ENCODE measurements around the gene MAP3K6.
A peak's percentile ranks its signal among the peaks of the same experiment; 100 is the strongest.
"Not testable (repeated sequence)": the region's sequence is repeated elsewhere in the genome, so short reads cannot be mapped to it uniquely, and the experiment has no call there.

MAP3K6 gene, protein sequence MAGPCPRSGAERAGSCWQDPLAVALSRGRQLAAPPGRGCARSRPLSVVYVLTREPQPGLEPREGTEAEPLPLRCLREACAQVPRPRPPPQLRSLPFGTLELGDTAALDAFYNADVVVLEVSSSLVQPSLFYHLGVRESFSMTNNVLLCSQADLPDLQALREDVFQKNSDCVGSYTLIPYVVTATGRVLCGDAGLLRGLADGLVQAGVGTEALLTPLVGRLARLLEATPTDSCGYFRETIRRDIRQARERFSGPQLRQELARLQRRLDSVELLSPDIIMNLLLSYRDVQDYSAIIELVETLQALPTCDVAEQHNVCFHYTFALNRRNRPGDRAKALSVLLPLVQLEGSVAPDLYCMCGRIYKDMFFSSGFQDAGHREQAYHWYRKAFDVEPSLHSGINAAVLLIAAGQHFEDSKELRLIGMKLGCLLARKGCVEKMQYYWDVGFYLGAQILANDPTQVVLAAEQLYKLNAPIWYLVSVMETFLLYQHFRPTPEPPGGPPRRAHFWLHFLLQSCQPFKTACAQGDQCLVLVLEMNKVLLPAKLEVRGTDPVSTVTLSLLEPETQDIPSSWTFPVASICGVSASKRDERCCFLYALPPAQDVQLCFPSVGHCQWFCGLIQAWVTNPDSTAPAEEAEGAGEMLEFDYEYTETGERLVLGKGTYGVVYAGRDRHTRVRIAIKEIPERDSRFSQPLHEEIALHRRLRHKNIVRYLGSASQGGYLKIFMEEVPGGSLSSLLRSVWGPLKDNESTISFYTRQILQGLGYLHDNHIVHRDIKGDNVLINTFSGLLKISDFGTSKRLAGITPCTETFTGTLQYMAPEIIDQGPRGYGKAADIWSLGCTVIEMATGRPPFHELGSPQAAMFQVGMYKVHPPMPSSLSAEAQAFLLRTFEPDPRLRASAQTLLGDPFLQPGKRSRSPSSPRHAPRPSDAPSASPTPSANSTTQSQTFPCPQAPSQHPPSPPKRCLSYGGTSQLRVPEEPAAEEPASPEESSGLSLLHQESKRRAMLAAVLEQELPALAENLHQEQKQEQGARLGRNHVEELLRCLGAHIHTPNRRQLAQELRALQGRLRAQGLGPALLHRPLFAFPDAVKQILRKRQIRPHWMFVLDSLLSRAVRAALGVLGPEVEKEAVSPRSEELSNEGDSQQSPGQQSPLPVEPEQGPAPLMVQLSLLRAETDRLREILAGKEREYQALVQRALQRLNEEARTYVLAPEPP (N-terminal part only)

DNA sequence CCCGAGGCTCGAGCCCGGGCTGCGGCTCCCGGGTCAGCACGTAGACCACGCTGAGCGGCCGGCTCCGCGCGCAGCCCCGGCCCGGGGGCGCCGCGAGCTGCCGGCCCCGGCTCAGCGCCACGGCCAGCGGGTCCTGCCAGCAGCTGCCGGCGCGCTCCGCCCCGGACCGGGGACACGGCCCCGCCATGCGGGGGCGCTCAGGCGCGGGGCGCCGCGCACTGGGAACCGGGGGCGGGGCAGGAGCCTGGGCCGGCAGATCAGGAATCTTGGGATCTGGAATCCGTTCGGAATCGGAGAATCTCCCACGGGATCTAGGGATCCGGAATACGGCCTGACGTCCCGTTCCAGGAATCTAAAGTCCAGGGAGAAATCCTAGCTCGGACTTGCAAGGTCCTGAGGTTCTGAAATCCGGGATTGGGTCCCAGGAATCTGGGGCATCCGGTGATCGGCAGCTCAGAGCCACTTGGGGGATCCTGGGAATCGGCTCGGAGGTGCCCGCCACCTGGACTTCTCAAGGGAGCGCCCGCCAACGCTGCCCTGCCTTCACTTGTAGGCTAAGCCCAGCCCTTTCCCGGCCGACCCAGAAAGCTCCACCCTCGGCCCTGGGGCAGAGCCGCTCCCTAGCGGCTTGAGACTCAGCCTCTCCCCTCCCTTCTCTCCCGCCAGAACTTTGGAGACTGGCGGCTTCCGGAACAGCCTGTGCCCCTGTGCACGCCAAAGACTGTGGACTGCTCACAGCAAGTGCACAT is at the start of gene MAP3K6:
Gene MAP3K6, minus strand, starts transcription at position 551 of the 749 bp plus-strand sequence. Its CDS starts 364 bp downstream, at position 187.
- DNase-seq (ENCODE audit: low read depth in 2 of 2), result peak; percentile 31 to 33

DNA sequence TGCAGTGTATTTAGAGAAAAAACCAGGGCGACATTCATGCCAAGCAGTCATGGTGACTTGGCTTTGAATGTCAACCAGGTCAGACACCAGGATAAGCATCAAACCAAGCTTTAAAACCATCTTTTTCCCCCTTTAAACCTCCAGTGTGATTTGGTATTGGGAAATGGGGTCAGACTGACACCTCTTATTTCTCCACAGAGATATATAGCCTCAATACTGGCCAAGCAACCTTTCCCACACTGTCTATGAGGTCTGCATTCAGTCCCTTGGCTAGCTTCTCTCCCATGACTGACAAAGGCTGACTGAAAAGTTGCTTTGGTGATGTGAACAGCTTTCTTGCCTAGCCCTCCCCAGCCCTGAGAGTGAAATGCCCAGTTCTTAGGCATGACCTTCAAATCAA is 47.3 kb upstream of the MAP3K6 start:
- no peak for DNase-seq (ENCODE audit: low read depth in 2 of 2)

DNA sequence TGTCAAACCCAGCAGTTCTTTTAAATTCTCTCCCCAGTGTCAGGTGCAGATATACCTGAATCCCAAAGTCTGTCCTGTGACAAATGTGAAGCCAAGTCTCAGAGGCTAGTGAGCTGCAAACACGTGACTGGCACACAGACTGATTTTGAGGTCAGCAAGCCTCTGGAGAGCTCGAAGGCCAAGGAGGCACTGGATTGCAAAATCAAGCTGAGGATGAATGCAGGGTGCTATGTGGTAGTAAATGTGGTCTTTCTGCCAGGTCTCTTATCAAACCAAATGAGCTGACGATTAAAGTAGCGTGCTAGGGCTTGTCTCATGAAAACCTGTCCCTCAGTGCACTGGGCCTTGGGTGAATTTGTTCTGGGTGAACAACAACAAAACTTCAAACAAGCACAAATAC is 46.2 kb upstream of the MAP3K6 start:
- DNase-seq (ENCODE audit: low read depth in 2 of 2), result no peak

DNA sequence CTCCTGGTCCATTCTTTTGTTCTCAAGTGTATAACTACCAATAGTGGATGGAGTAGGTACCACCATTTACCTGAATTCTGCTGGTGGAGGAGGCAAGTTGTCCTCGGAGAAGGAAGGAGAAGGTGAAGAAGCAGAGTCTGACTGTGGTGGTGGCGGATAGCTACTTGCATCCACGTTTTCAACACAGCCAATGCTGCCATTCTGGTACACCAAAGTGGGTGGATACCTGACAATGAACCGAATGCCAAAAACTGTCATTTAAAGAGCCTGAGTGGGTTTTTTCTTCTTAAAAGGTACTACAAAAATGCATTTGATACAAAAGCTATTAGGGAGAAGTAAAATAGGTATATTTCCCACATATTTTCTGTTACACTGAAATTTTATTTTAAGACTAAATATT is 45.7 kb upstream of the MAP3K6 start:
- DNase-seq (ENCODE audit: low read depth in 2 of 2), result no peak

DNA sequence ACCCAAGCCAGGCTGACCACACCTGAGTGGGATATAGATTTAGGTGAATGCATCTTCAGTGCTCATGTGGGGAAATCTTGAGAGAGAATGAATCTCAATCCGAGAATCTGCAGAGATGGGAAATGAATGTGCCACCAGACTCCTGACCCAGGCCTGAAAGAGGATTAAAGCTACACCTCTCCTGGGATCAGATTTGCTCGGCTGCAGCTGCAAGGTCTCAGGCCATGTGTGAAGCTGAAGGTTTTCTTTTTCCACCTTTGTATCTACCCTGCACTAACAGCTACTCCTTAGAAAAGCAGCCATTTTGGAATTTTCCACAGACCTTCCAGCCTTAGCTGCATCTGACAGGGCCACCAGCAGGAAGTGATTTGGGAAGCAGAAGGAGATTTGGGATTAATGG is 43.9 kb upstream of the MAP3K6 start:
- DNase-seq (ENCODE audit: low read depth in 2 of 2), result no peak

DNA sequence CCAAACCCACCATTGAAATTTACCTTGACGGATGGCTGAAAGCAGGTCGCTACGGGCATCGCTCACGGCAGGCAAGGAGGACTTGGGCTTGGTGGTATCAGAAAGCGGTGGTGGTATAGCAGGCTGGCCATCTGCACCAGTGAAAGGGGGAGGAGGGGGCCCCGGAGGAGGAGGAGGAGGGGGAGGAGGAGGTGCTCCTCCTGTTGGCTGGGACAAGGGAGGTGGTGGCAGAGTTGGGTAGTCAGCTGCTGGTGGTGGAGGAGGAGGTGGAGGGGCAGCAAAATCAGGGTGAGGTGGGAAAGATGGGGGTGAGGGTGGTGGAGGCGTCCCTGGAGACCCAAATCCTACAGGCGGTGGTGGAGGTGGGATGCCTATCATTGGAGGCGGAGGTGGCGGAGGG is 42.9 kb upstream of the MAP3K6 start:
- DNase-seq (ENCODE audit: low read depth in 2 of 2), result no peak

DNA sequence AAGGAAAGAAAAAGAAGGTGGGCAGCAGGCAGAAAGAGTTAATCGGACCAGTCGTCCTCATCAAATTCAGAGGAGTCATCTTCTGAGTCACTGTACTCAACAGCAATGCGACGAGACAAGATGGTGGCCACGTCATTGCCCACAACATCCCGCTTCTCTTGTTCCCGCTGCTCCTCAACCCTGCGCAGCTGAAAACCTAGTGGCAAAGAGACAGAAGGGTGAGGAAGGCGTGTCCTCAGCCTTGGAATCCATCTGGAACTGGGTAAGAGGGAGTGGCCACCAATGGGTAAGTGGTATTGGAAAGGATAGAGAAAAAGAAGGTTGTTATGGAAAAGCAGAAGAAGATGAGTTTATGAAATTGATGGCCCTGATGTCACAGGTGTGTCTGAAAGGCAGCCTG is 41.4 kb upstream of the MAP3K6 start:
- no peak for DNase-seq (ENCODE audit: low read depth in 2 of 2)

DNA sequence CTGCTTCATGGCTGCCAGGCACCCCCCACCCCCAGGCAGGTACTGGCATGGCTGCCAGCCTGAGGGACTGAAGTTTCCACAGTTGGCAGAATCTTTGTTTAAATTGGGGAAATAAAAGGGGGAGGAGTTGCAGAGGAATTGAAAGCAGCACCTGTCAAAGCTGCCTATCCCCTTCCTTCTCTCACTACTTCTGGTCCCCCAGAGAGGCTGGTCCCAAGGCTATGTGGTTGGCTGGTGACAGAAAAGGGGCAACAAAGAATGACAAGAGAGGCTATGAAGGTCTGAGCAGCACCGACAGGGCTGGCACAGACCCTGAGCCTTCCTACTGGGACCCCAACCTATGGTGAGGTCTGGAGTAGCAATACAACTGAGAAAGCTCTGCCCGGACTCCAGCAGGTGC is 40.0 kb upstream of the MAP3K6 start:
- not testable (repeated sequence) for DNase-seq (ENCODE audit: low read depth in 2 of 2)

DNA sequence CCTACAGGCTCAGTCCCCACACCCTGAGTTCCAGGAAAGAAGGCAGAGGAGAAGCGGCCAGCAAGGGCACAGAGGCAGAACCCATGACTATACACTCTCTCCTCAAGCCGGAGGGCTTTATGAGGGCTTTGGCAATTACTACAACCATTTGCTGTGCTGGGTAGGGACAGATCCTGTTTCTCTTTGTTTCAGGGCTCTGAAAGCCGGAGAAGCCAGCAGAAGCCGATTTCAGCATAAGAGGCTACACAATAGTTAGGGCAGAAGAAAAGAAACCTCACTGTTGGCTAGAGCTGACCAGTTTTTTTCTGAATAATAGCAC is 39.6 kb upstream of the MAP3K6 start:
- DNase-seq (ENCODE audit: low read depth in 2 of 2), result no peak

DNA sequence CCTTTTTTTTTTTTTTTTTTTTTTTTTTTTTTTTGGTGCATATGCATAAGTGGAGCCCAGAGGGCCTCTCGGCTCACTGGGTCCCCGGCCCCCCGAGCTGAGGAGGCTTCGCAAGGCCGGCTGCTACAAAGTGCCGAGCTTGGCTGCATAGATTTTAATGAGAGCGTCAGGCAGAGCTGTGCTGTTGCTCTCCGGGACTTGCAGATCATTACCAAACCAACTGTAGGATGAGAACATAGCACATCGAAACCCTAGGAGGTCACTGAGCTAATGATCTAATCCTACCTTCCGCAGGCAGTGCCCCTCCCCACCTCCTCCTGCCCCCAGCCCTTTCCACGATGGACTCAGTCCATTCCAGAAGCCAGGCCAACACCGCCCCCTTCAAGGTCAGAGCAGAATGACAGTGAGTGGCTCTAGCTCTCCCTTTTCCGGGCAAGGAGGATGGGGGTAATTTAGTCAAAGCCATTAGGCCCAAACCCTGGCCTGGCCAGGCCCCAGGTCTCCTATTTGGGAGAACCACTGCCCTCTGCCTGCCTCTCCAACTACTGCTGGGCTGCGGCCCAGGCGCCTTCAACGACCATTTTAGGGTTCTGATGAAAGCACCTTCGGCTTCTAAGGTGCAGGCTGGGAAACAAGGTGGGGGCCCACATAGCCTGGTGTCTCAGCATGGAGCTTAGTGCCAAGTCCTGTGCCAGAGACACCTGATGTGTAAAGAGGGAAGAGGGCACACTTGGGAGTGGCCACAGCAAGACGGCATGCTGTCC is 39.0 kb upstream of the MAP3K6 start:
- DNase-seq (ENCODE audit: low read depth in 2 of 2), result not testable (repeated sequence)

DNA sequence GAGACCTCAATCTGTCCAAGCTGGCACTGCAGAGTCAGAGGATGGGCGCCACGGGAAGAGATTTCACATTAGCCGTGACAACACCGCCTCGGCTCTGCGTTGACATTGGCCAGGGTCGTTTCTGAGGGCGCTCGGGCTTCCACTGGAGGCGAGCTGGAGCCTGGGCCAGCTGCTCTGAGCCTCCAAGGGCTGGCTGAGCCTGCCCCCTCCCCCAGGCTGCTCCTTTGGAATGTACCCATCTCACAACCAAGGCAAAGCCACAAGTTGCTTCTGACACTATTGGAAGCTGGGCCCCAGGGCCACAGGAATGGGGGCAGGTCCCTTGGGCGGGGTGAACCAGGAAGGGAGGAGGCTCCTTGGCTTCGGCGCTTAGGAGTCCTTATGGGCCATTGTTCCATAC is 38.3 kb upstream of the MAP3K6 start:
- peak in 1 of 2 experiments; percentile 56 for DNase-seq (ENCODE audit: low read depth in 2 of 2)

DNA sequence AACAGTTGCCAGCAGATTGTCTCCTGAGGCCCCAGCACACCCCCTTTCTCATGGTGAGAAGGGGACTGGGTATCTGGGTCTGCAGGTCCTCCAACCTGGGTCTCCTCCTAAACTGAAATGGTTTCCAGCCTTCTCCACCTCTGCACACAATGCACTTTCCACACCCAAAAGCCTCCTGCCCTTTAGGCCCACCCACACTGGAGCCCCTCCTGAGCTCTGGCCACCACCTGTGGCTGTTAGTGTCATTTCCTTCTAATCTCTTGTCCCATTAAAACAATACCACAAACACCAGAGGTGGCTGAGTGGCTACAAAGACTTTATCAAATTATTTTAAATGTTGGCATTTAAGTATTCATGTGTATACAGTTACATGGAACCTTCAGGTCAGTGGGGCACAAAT is 37.2 kb upstream of the MAP3K6 start:
- DNase-seq (ENCODE audit: low read depth in 2 of 2), result no peak

DNA sequence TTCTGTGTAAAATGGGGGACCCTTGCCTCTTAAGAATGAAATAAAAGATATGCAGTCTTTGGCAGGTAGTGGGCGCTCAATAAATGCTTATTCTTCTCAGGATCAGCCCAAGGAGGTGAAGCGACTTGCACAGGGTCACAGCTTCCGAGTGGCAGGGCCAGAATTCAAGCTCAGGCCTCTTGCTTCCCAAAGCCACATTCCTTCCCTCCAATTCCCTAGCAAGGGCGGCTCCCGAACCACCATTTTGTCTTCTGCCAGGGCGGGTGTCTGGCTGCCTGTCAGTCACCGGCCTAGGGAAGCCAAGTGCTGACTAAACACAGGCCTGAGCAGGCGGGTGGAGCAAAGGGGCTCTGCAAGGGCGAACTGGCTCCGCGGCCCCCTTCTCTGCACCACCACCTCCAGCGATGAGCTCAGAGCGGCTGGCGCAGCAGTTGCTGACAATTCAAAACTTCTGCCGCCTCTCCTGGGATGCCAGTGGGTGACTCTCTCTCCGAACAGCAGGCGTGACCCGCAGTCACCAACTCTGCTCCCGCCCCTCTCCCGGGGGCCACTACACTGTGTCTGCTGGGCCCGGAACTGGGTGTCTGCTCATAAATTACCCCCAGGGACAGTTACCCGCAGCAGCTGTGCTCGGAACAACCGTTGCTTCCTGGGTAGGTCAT is 36.4 kb upstream of the MAP3K6 start:
- no peak for DNase-seq (ENCODE audit: low read depth in 2 of 2)

DNA sequence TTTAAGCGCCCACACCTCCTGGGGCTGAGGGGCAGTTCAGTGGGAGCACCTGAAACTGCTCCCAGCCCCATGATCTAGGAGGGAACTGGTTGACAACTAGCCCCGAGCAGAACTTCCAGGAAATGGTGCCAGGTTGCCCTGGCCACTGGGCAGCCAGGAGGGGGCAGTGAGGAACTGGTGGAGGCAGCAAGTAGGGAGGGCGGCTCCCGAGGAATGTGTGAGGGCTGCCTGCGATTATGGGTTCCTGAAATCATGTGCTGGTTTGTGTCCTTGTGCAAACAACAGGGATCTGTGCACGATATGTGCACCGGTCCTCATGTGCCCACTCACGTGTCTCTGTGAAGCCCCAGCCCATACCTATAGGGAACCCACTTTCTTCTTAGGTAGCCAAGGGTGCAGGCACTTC is 35.6 kb upstream of the MAP3K6 start:
- no peak for DNase-seq (ENCODE audit: low read depth in 2 of 2)

DNA sequence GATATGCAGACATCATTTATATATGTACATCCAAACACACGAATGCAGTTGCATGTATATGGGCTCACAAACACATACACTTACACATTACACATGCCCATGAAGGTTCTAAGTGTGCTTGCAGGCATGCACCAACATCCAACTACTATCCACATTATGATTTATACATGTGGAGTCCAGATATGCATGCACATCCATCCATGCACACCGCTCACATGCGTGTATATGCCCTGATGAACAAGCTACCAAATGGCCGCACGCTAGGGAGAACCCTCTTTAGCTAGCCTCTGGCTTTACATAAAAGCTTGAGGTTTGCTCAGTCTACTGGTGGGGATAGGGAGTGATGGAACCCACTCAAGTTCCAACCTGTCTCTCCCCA is 34.2 kb upstream of the MAP3K6 start:
- no peak for DNase-seq (ENCODE audit: low read depth in 2 of 2)

DNA sequence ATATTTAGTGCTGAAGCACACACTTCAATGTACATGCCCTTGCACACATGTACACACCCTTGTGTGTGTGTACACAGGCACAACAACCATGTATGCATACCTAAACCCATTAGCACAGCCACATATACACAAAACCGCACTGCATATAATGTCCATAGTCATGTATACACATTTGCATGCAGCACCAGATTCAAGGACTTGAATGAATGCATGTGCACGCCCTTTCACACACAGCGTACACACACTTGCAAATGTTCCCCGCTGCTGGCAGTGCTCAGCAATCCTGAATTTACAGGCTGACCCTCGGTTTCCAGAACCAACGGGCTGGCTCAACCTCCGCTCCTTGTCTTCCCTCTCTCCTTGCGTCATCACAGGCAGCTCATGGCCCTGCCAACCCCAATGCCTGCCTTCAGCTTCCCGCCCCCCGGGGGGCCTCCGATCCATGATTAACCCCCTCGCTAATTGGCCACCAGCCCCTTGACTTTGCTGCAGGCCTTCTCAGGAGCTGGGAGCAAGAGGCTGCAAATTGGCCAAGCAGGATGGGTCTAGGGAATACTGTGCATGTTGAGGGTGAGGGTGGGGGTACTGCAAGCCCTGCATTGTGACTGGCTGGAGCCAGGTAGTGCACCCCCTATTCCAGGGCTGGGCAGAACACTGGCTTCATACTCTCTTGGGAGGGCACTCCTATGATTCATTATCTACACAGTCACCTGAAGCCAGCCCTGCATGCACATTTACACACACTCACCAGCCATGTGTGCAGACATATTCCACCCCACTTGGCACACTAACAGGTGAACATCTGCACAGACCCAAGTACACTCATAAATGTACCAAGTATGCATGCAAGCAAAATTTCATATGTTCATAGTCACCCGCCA is 33.6 kb upstream of the MAP3K6 start:
- DNase-seq (ENCODE audit: low read depth in 2 of 2), result no peak

DNA sequence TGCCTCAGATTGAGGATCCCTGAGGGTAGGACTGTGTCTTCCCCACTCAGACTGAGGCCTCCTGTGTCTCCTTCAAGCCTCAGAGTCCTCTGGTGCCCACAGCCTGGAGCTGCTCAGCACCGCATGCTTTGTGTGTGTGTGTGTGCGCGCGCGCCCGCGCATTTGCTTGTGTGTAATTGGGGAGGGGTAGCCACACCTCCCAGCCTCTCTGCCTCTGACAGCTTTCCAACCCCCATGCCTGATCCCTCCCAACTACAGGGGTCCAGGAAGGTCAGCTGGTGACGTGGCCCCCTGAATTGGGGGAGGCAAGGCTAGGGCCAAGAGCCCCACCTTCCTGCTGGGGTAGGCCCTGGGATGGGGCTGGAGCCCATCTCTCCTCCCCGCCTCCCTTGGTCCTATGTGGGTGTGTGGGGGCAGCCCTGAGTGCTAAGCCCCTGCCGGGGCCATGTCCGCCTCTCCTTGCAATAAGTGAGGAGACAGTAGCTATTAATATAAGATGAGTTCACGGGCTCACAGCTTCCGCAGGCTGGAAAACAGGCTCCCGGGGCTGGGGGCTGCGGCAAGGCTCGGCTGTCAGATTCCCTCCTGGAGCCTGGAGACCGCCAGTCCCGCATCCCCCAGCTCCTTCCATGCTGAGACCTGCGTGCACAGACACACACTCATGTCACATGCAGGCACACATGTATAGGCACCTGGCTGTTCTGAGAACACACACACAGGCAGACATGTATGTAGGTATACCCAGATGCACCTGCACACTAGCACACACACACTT is 32.7 kb upstream of the MAP3K6 start:
- no peak for DNase-seq (ENCODE audit: low read depth in 2 of 2)

DNA sequence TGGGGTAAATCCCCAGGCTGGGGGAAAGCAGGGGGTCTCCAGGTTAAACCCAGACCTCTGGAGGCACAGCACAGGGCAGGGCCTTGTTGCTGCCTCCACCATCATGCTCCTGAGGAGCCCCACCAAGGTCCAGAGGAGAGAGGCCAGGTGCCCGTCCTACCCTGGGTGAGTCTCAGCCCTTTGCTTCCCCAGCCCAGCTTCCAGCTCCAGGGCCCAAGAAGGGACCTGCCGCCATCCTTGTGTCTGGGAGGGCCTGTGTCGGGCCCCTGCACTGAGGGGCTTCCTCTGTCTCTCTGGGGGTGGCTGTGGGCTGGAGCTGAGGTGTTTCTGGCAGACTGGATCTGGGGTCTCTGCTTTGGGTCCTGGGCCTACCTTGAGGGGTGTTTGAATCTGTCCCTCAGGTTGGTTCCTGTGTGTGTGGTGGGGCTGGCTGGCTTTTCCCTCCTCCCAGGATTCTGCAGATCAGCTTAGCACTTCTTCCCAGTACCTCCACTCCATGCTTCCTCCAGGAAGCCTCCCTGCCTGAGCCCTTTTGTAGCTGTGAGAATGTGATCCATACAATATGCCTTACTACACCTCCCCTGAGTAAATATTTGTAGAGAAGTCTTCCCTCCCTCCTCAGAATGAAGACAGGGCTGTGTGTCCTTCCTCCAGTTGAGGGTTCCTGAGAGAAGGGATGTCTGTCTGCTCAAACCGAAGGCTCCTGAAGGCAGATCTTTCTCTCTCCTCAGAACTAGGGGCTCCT is 31.8 kb upstream of the MAP3K6 start:
- DNase-seq (ENCODE audit: low read depth in 2 of 2), result no peak
